ENCODE results near the gene RNF41. TPM values are rescaled to one million over a fixed set of nuclear protein-coding genes. Genes with fewer than 3 reads are reported as not detected.

RNF41 gene
- total and polyA plus RNA-seq, 2 of the 13 experiments (the other 11 are each of a cell fraction or from before 2014, with no cell fraction given): 27.1 to 39.4 TPM

DNA sequence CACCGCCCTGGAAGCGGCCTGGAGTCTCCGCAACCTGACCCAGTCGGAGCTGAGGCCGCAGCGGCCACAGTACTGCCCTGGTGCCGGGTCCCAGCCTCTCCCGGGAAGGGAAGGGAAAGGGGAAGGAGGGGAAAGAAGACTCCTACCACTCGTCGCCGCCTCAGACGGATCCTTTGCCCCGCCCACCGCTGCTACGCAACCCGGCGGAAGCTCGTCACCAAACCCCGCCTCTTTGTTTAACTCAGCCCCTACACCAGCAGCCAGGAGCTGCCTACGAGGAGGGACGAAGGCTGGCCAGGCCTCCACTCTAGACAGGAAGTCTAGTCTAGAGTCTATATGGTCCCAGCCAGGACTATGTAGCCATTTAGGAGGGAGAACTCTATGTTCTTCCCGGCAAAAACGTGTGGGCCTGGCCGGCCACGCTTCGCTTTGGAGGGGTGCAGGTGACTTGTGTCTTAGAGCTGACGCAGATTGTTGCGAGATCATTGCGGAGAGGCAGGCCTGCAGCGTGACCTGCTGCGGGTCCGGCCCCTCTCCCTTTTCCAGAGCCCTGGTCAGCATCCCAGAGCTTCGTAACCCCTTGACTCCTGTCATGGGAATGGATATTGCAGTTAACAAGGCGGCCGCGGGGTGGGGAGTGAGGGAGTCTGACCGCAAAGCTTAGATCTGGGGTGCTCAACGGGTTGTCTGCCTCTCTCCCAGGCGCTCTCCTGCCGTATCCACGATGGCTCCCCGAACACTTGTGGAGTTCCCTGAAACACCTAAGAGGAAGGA lies at the start of gene RNF41 (continued):
- TF ChIP-seq ZFX (CRISPR knock-in tag; IDR thresholded peaks at IDR 0.05; ENCODE audit: low read depth): peak; percentile 99
- peak; percentile 60 for TF ChIP-seq GATAD2A (CRISPR knock-in tag; IDR thresholded peaks at IDR 0.05)
- TF ChIP-seq HMG20A (CRISPR knock-in tag; IDR thresholded peaks at IDR 0.05; ENCODE audit: borderline replicate concordance): peak; percentile 33; the same call in 1 of the 2 replicates
- TF ChIP-seq, protein P1, sequence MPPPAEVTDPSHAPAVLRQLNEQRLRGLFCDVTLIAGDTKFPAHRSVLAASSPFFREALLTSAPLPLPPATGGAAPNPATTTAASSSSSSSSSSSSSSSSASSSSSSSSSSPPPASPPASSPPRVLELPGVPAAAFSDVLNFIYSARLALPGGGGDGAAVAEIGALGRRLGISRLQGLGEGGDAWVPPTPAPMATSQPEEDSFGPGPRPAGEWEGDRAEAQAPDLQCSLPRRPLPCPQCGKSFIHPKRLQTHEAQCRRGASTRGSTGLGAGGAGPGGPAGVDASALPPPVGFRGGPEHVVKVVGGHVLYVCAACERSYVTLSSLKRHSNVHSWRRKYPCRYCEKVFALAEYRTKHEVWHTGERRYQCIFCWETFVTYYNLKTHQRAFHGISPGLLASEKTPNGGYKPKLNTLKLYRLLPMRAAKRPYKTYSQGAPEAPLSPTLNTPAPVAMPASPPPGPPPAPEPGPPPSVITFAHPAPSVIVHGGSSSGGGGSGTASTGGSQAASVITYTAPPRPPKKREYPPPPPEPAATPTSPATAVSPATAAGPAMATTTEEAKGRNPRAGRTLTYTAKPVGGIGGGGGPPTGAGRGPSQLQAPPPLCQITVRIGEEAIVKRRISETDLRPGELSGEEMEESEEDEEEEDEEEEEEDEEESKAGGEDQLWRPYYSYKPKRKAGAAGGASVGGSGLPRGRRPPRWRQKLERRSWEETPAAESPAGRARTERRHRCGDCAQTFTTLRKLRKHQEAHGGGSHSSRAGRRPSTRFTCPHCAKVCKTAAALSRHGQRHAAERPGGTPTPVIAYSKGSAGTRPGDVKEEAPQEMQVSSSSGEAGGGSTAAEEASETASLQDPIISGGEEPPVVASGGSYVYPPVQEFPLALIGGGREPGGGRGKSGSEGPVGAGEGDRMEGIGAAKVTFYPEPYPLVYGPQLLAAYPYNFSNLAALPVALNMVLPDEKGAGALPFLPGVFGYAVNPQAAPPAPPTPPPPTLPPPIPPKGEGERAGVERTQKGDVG (CRISPR knock-in tag; IDR thresholded peaks at IDR 0.05; ENCODE audit: borderline replicate concordance): peak; percentile 52
- peak; percentile 64; the same call in 1 of the 2 replicates for TF ChIP-seq ZNF441 (CRISPR knock-in tag; IDR thresholded peaks at IDR 0.05; ENCODE audit: borderline replicate concordance)
- peak; percentile 61; the same call in 1 of the 2 replicates for TF ChIP-seq BCL3 (CRISPR knock-in tag; IDR thresholded peaks at IDR 0.05)
- peak; percentile 81 for TF ChIP-seq THAP11 (CRISPR knock-in tag; IDR thresholded peaks at IDR 0.05)
- no peak for TF ChIP-seq NFAT5 (CRISPR knock-in tag; IDR thresholded peaks at IDR 0.05)
- peak; percentile 49; the same call in 1 of the 2 replicates for TF ChIP-seq HOXA3 (CRISPR knock-in tag; IDR thresholded peaks at IDR 0.05)
- TF ChIP-seq, protein P2, sequence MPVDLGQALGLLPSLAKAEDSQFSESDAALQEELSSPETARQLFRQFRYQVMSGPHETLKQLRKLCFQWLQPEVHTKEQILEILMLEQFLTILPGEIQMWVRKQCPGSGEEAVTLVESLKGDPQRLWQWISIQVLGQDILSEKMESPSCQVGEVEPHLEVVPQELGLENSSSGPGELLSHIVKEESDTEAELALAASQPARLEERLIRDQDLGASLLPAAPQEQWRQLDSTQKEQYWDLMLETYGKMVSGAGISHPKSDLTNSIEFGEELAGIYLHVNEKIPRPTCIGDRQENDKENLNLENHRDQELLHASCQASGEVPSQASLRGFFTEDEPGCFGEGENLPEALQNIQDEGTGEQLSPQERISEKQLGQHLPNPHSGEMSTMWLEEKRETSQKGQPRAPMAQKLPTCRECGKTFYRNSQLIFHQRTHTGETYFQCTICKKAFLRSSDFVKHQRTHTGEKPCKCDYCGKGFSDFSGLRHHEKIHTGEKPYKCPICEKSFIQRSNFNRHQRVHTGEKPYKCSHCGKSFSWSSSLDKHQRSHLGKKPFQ (CRISPR knock-in tag; IDR thresholded peaks at IDR 0.05; ENCODE audit: insufficient replicate concordance): peak; percentile 70
- TF ChIP-seq CBFB (CRISPR knock-in tag; IDR thresholded peaks at IDR 0.05): no peak
- TF ChIP-seq GMEB1 (CRISPR knock-in tag; IDR thresholded peaks at IDR 0.05; ENCODE audit: borderline replicate concordance): peak; percentile 64; the same call in 1 of the 2 replicates
- no peak for TF ChIP-seq RXRB (CRISPR knock-in tag; IDR thresholded peaks at IDR 0.05; ENCODE audit: borderline replicate concordance)
- peak; percentile 55 for TF ChIP-seq AGO2 (optimal IDR thresholded peaks at IDR 0.05; ENCODE audit: low read depth, low read length)
- TF ChIP-seq ZNF777 (CRISPR knock-in tag; IDR thresholded peaks at IDR 0.05): peak; percentile 39; the same call in 1 of the 2 replicates

Data from HepG2 (cell line).